ENCODE data around the gene MCF2L2. TPM values are rescaled to one million over a fixed set of nuclear protein-coding genes. Genes with fewer than 3 reads are reported as not detected.

MCF2L2 gene
- total and polyA plus RNA-seq, 2 experiments from 2014 or later, result 6.7 to 14.6 TPM

DNA sequence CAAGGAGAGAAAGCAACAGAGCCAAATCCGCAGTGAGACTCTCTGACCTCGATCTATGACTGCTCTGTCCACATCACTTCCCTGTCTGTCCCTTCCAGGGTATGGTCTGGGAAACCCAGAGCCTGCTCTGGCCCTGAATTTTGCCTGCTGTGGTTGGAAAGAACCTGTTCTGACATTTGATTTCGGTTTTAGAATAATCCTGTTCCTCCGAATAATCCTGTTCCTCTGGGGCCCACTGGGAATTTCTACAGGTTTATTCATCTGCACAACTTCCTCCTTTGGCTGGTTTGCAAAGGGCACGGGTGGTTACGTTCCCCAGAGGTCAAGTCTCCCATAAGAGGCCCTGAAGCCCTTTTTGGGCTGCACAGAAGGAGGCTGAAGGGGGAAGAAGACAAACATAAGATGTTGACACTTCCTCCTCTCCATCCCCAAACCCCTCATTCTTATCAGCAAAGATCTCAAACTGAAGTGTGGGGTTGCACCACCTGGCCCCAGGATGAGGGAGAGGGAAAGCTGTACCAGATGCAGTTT, 276.5 kb downstream of the MCF2L2 start (continued):
- TF ChIP-seq NANOG (IDR thresholded peaks at IDR 0.05; ENCODE audit: borderline replicate concordance) (no peak), ZNF114 (CRISPR knock-in tag; IDR thresholded peaks at IDR 0.05) (no peak), ZNF331 (CRISPR knock-in tag; IDR thresholded peaks at IDR 0.05; ENCODE audit: low read depth) (no peak), STAT1 (IDR thresholded peaks at IDR 0.05; ENCODE audit: unreplicated experiment) (no peak), EZH2 (IDR thresholded peaks at IDR 0.05; ENCODE audit: low read depth, unreplicated experiment) (no peak), JUNB (IDR thresholded peaks at IDR 0.05; ENCODE audit: unreplicated experiment) (no peak), ETS1 (IDR thresholded peaks at IDR 0.05) (no peak)

- no peaks in the 10 kb centered on the region for H3K4me1 ChIP-seq (ENCODE audit: insufficient read depth)
- no peaks in the 10 kb centered on the region for H3K9me2 ChIP-seq (ENCODE audit: insufficient read depth)
- H3F3A ChIP-seq (replicated peaks; ENCODE audit: low read depth), result no peaks in the 10 kb centered on the region
- DNase-seq (ENCODE audit: low spot score) (no peak), ATAC-seq (no peak)
- Mint-ChIP-seq H3K27me3 (ENCODE audit: insufficient read depth, low read depth, poor library complexity) (peaks cover 3% of the 10 kb centered on the region), H3K9me3 (no peaks in the 10 kb centered on the region), H3K27ac (no peak overlapping the region), H3K4me3 (no peak overlapping the region), H3K4me1 (no peaks in the 10 kb centered on the region), H3K36me3 (ENCODE audit: low read depth) (no peaks in the 10 kb centered on the region)
- no peak overlapping the region for H2AFZ ChIP-seq
- H3K36me3 ChIP-seq (ENCODE audit: insufficient read depth), result no peaks in the 10 kb centered on the region
- H3K4me3 ChIP-seq, result no peak overlapping the region
- no peak overlapping the region for H3K4me2 ChIP-seq
- H4K20me1 ChIP-seq (replicated peaks; ENCODE audit: insufficient read depth), result no peaks in the 10 kb centered on the region
- no peak overlapping the region for H3K27ac ChIP-seq (ENCODE audit: low read depth)
- H3K27me3 ChIP-seq (ENCODE audit: insufficient read depth), result no peaks in the 10 kb centered on the region
- H3K79me2 ChIP-seq (replicated peaks; ENCODE audit: insufficient read depth), result no peaks in the 10 kb centered on the region
- TF ChIP-seq, protein P1, sequence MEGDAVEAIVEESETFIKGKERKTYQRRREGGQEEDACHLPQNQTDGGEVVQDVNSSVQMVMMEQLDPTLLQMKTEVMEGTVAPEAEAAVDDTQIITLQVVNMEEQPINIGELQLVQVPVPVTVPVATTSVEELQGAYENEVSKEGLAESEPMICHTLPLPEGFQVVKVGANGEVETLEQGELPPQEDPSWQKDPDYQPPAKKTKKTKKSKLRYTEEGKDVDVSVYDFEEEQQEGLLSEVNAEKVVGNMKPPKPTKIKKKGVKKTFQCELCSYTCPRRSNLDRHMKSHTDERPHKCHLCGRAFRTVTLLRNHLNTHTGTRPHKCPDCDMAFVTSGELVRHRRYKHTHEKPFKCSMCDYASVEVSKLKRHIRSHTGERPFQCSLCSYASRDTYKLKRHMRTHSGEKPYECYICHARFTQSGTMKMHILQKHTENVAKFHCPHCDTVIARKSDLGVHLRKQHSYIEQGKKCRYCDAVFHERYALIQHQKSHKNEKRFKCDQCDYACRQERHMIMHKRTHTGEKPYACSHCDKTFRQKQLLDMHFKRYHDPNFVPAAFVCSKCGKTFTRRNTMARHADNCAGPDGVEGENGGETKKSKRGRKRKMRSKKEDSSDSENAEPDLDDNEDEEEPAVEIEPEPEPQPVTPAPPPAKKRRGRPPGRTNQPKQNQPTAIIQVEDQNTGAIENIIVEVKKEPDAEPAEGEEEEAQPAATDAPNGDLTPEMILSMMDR (conservative IDR thresholded peaks at IDR 0.05; ENCODE audit: low read depth in 2 of 2), result no peak
- TF ChIP-seq CREB1 (CRISPR knock-in tag; IDR thresholded peaks at IDR 0.05; ENCODE audit: low read depth), result no peak
- no peak for TF ChIP-seq STAT1 (IDR thresholded peaks at IDR 0.05; ENCODE audit: unreplicated experiment)
- TF ChIP-seq ETS1 (IDR thresholded peaks at IDR 0.05), result no peak
- TF ChIP-seq, protein P2, sequence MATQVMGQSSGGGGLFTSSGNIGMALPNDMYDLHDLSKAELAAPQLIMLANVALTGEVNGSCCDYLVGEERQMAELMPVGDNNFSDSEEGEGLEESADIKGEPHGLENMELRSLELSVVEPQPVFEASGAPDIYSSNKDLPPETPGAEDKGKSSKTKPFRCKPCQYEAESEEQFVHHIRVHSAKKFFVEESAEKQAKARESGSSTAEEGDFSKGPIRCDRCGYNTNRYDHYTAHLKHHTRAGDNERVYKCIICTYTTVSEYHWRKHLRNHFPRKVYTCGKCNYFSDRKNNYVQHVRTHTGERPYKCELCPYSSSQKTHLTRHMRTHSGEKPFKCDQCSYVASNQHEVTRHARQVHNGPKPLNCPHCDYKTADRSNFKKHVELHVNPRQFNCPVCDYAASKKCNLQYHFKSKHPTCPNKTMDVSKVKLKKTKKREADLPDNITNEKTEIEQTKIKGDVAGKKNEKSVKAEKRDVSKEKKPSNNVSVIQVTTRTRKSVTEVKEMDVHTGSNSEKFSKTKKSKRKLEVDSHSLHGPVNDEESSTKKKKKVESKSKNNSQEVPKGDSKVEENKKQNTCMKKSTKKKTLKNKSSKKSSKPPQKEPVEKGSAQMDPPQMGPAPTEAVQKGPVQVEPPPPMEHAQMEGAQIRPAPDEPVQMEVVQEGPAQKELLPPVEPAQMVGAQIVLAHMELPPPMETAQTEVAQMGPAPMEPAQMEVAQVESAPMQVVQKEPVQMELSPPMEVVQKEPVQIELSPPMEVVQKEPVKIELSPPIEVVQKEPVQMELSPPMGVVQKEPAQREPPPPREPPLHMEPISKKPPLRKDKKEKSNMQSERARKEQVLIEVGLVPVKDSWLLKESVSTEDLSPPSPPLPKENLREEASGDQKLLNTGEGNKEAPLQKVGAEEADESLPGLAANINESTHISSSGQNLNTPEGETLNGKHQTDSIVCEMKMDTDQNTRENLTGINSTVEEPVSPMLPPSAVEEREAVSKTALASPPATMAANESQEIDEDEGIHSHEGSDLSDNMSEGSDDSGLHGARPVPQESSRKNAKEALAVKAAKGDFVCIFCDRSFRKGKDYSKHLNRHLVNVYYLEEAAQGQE (IDR thresholded peaks at IDR 0.05; ENCODE audit: unreplicated experiment), result no peak
- TF ChIP-seq ZNF114 (CRISPR knock-in tag; IDR thresholded peaks at IDR 0.05), result no peak
- no peak for TF ChIP-seq NANOG (IDR thresholded peaks at IDR 0.05; ENCODE audit: borderline replicate concordance)
- TF ChIP-seq JUNB (IDR thresholded peaks at IDR 0.05; ENCODE audit: unreplicated experiment), result no peak
- TF ChIP-seq ZNF462 (CRISPR knock-in tag; IDR thresholded peaks at IDR 0.05), result no peak
These were observed 277.3 kb downstream of the MCF2L2 start for GRCh38 chr3:183151086-183151485.

Data from GM23338 (cell line).